WTC11 (cell line): ENCODE measurements around the gene SLC2A6. TPM values are rescaled to one million over a fixed set of nuclear protein-coding genes. Genes with fewer than 3 reads are reported as not detected.

ENCODE experiments used
- ATAC-seq: fragments of 200-7000 bp; cut with Tn5 transposase; 2 replicates; pipeline ENCODE4 v1.10.0; 2021; ENCODE audit warnings: mild to moderate bottlenecking, moderate library complexity
- CTCF ChIA-PET: fragments of 300-600 bp; sonication (Branson Sonifier 250); formaldehyde crosslinking; loops from one replicate; lab custom pipeline; 2021; ENCODE audit warnings: antibody characterized with exemption; lab: Charles Lee
- POLR2A ChIA-PET: fragments of 350-600 bp; sonication (Branson Sonifier 250); formaldehyde crosslinking; loops from one replicate; lab custom pipeline; 2021; ENCODE audit warnings: antibody characterized with exemption; lab: Charles Lee
- DNase-seq: peaks from one replicate; pipeline ENCODE4 v3.0.0; 2021; ENCODE audit warnings: low spot score
- H3K27ac Mint-ChIP-seq: 2 replicates; pipeline ENCODE4 v1.8.0; 2021; ENCODE audit warnings: mixed read lengths
- H3K27me3 Mint-ChIP-seq: 2 replicates; pipeline ENCODE4 v1.8.0; 2021; ENCODE audit warnings: low read depth, mild to moderate bottlenecking, moderate library complexity, mixed read lengths
- H3K36me3 Mint-ChIP-seq: 2 replicates; pipeline ENCODE4 v1.8.0; 2021; ENCODE audit warnings: mixed read lengths
- H3K4me1 Mint-ChIP-seq: 2 replicates; pipeline ENCODE4 v1.8.0; 2022; ENCODE audit warnings: mixed read lengths
- H3K4me3 Mint-ChIP-seq: 2 replicates; pipeline ENCODE4 v1.8.0; 2021; ENCODE audit warnings: mild to moderate bottlenecking, moderate library complexity, mixed read lengths
- H3K9me3 Mint-ChIP-seq: 2 replicates; pipeline ENCODE4 v1.8.0; 2021; ENCODE audit warnings: mixed read lengths
- GABPB1 ChIP-seq: sonication (generic); formaldehyde crosslinking; IDR thresholded peaks from 2 replicates; pipeline ENCODE4 v1.8.1; 2023; ENCODE audit warnings: mild to moderate bottlenecking, missing genetic modification reagents
- GTF2I ChIP-seq: fragments of 250-450 bp; sonication (Bioruptor Pico); conservative IDR thresholded peaks from 2 replicates; pipeline ENCODE4 v1.4.0; 2021; ENCODE audit warnings: mild to moderate bottlenecking
- HMGA2 ChIP-seq: fragments of 250-450 bp; sonication (Bioruptor Pico); IDR thresholded peaks from 2 replicates; pipeline ENCODE4 v1.4.0; 2021; ENCODE audit warnings: mild to moderate bottlenecking, moderate library complexity
- MLX ChIP-seq: sonication (generic); formaldehyde crosslinking; IDR thresholded peaks from 2 replicates; pipeline ENCODE4 v1.8.1; 2023; ENCODE audit warnings: mild to moderate bottlenecking, missing genetic modification reagents, moderate library complexity
- MXD4 ChIP-seq: fragments of 250-450 bp; sonication (Bioruptor Pico); IDR thresholded peaks from 2 replicates; pipeline ENCODE4 v1.8.0; 2021; ENCODE audit warnings: mild to moderate bottlenecking, moderate library complexity, borderline replicate concordance
- OVOL2 ChIP-seq: fragments of 250-450 bp; sonication (Bioruptor Pico); IDR thresholded peaks from 2 replicates; pipeline ENCODE4 v1.9.0; 2021; ENCODE audit warnings: mild to moderate bottlenecking, borderline replicate concordance
- SP1 ChIP-seq: sonication (generic); formaldehyde crosslinking; conservative IDR thresholded peaks from 2 replicates; pipeline ENCODE4 v1.8.1; 2022; ENCODE audit warnings: missing genetic modification reagents
- TEAD4 ChIP-seq: sonication (generic); formaldehyde crosslinking; IDR thresholded peaks from 2 replicates; pipeline ENCODE4 v1.8.0; 2022; ENCODE audit warnings: mild to moderate bottlenecking, missing genetic modification reagents
- USF2 ChIP-seq: sonication (generic); formaldehyde crosslinking; IDR thresholded peaks from 2 replicates; pipeline ENCODE4 v1.8.1; 2023; ENCODE audit warnings: mild to moderate bottlenecking, missing genetic modification reagents, moderate library complexity
- ZNF281 ChIP-seq: sonication (generic); formaldehyde crosslinking; IDR thresholded peaks from 2 replicates; pipeline ENCODE4 v1.8.0; 2023; ENCODE audit warnings: mild to moderate bottlenecking, missing genetic modification reagents
- ZNF416 ChIP-seq: fragments of 250-450 bp; sonication (Bioruptor Pico); IDR thresholded peaks from 2 replicates; pipeline ENCODE4 v1.9.0; 2021; ENCODE audit warnings: mild to moderate bottlenecking, inconsistent platforms
- total RNA-seq: library from RNA; stranded (reverse); gene quantifications from 3 replicates; pipeline ENCODE4 v1.2.3, GENCODE V29; 2021
- TF ChIP-seq, protein P1 (sequence below): sonication (generic); formaldehyde crosslinking; conservative IDR thresholded peaks from 2 replicates; pipeline ENCODE4 v1.8.1; 2023; ENCODE audit warnings: mild to moderate bottlenecking, low read depth, missing genetic modification reagents, moderate library complexity
- TF ChIP-seq, protein P2 (sequence below): fragments of 200-600 bp; IDR thresholded peaks from 2 replicates; pipeline ENCODE4 v1.8.0; 2022; ENCODE audit warnings: antibody characterized with exemption
- TF ChIP-seq, protein P3 (sequence below): sonication (generic); formaldehyde crosslinking; IDR thresholded peaks from 2 replicates; pipeline ENCODE4 v1.8.0; 2022; ENCODE audit warnings: mild to moderate bottlenecking, missing genetic modification reagents
- TF ChIP-seq, protein P4 (sequence below): sonication (generic); formaldehyde crosslinking; IDR thresholded peaks from 2 replicates; pipeline ENCODE4 v1.8.1; 2022; ENCODE audit warnings: missing genetic modification reagents, borderline replicate concordance
- TF ChIP-seq, protein P5 (sequence below): sonication (generic); formaldehyde crosslinking; conservative IDR thresholded peaks from 2 replicates; pipeline ENCODE4 v1.8.1; 2022; ENCODE audit warnings: mild to moderate bottlenecking, missing genetic modification reagents

The SLC2A6 gene
- total RNA-seq, 1 experiment from 2014 or later = 16.6 TPM

- no peaks in the 10 kb centered on the region for H3K36me3 Mint-ChIP-seq
- H3K27ac Mint-ChIP-seq = peak overlapping the region; percentile 19; the same call in 1 of the 2 replicates
- ATAC-seq (no peak), DNase-seq (peak; percentile 23)
- H3K4me3 Mint-ChIP-seq = peak overlapping the region; percentile 78
- POLR2A ChIA-PET = interaction anchor here (0.8 to 2.6 kb wide), 3 partner anchors 13 to 111 kb away, joined by 4 to 10 read pairs (median 4); partner anchors contain the start of genes MED22 and RPL7A
- TF ChIP-seq GABPB1 (peak; percentile 76), USF2 (CRISPR knock-in tag) (no peak)
- TF ChIP-seq, all 79 proteins: peak for 1
- Mint-ChIP-seq H3K4me1 (peaks cover 31% of the 10 kb centered on the region), H3K27me3 (no peaks in the 10 kb centered on the region), H3K9me3 (no peaks in the 10 kb centered on the region)
- CTCF ChIA-PET = interaction anchor here (0.7 to 2.9 kb wide), 19 partner anchors 9 to 431 kb away, joined by 3 to 29 read pairs (median 7); partner anchors contain the start of genes SLC2A6, SURF1 and SURF2
These were observed 20.1 kb downstream of the SLC2A6 start for GRCh38 chr9:133458643-133459312.

DNA sequence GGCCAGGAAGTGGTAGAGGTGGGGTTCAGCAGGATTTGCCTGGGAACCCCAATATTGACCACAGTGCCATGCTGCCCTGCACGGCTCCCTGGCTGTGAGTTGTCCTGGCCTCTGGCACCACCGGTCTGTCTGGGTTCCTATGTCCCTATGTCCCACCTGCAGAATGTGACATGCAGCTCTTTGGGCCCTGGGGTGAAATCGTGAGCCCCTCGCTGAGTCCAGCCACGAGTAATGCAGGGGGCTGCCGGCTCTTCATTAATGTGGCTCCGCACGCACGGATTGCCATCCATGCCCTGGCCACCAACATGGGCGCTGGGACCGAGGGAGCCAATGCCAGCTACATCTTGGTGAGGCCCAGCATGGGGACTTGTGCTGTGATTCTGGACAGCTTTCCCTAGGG, 21.2 kb downstream of the SLC2A6 start:
- Mint-ChIP-seq H3K27me3 (no peaks in the 10 kb centered on the region), H3K4me3 (no peak overlapping the region), H3K36me3 (no peaks in the 10 kb centered on the region), H3K9me3 (no peaks in the 10 kb centered on the region)
- POLR2A ChIA-PET = no interaction called here
- no peak for ATAC-seq
- TF ChIP-seq MLX (CRISPR knock-in tag) (no peak), SP1 (CRISPR knock-in tag) (no peak), MXD4 (CRISPR knock-in tag) (no peak), TEAD4 (CRISPR knock-in tag) (no peak), ZNF281 (CRISPR knock-in tag) (no peak), ZNF416 (CRISPR knock-in tag) (no peak), OVOL2 (CRISPR knock-in tag) (no peak), GTF2I (no peak), USF2 (CRISPR knock-in tag) (no peak), HMGA2 (CRISPR knock-in tag) (no peak)
- TF ChIP-seq, protein P1, sequence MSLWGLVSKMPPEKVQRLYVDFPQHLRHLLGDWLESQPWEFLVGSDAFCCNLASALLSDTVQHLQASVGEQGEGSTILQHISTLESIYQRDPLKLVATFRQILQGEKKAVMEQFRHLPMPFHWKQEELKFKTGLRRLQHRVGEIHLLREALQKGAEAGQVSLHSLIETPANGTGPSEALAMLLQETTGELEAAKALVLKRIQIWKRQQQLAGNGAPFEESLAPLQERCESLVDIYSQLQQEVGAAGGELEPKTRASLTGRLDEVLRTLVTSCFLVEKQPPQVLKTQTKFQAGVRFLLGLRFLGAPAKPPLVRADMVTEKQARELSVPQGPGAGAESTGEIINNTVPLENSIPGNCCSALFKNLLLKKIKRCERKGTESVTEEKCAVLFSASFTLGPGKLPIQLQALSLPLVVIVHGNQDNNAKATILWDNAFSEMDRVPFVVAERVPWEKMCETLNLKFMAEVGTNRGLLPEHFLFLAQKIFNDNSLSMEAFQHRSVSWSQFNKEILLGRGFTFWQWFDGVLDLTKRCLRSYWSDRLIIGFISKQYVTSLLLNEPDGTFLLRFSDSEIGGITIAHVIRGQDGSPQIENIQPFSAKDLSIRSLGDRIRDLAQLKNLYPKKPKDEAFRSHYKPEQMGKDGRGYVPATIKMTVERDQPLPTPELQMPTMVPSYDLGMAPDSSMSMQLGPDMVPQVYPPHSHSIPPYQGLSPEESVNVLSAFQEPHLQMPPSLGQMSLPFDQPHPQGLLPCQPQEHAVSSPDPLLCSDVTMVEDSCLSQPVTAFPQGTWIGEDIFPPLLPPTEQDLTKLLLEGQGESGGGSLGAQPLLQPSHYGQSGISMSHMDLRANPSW = no peak
- TF ChIP-seq, protein P2, sequence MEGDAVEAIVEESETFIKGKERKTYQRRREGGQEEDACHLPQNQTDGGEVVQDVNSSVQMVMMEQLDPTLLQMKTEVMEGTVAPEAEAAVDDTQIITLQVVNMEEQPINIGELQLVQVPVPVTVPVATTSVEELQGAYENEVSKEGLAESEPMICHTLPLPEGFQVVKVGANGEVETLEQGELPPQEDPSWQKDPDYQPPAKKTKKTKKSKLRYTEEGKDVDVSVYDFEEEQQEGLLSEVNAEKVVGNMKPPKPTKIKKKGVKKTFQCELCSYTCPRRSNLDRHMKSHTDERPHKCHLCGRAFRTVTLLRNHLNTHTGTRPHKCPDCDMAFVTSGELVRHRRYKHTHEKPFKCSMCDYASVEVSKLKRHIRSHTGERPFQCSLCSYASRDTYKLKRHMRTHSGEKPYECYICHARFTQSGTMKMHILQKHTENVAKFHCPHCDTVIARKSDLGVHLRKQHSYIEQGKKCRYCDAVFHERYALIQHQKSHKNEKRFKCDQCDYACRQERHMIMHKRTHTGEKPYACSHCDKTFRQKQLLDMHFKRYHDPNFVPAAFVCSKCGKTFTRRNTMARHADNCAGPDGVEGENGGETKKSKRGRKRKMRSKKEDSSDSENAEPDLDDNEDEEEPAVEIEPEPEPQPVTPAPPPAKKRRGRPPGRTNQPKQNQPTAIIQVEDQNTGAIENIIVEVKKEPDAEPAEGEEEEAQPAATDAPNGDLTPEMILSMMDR = no peak
- TF ChIP-seq, protein P3, sequence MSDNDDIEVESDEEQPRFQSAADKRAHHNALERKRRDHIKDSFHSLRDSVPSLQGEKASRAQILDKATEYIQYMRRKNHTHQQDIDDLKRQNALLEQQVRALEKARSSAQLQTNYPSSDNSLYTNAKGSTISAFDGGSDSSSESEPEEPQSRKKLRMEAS = no peak
- TF ChIP-seq, protein P4, sequence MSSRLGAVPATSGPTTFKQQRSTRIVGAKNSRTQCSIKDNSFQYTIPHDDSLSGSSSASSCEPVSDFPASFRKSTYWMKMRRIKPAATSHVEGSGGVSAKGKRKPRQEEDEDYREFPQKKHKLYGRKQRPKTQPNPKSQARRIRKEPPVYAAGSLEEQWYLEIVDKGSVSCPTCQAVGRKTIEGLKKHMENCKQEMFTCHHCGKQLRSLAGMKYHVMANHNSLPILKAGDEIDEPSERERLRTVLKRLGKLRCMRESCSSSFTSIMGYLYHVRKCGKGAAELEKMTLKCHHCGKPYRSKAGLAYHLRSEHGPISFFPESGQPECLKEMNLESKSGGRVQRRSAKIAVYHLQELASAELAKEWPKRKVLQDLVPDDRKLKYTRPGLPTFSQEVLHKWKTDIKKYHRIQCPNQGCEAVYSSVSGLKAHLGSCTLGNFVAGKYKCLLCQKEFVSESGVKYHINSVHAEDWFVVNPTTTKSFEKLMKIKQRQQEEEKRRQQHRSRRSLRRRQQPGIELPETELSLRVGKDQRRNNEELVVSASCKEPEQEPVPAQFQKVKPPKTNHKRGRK = no peak
- TF ChIP-seq, protein P5, sequence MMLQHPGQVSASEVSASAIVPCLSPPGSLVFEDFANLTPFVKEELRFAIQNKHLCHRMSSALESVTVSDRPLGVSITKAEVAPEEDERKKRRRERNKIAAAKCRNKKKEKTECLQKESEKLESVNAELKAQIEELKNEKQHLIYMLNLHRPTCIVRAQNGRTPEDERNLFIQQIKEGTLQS (CRISPR knock-in tag) = no peak
- TF ChIP-seq, all 79 proteins: peak for 0
- CTCF ChIA-PET = interaction anchor here (0.6 to 3.0 kb wide), 4 partner anchors 14 to 219 kb away, joined by 3 to 15 read pairs (median 6); partner anchors contain the start of gene ADAMTS13
- Mint-ChIP-seq H3K27ac (no peak overlapping the region), H3K4me1 (peaks cover 27% of the 10 kb centered on the region)
- DNase-seq = peak; percentile 8
